Panc1 (cell line): Measurements from ENCODE around the gene POLE. TPM values are rescaled to one million over a fixed set of nuclear protein-coding genes. Genes with fewer than 3 reads are reported as not detected.

Experiments
- ATAC-seq: fragments of 200-7000 bp; cut with Tn5 transposase; 2 replicates; pipeline ENCODE4 v1.9.1; 2020; ENCODE audit warnings: mild to moderate bottlenecking, moderate library complexity
- BruUV-seq: library from RNA; stranded (reverse); fragments of 400-500 nt; replicated peaks from 2 replicates; lab custom pipeline; 2021; lab: Mats Ljungman, UMichigan
- CTCF ChIA-PET: fragments of 300-600 bp; sonication (Branson Sonifier 250); formaldehyde crosslinking; loops from one replicate; lab custom pipeline; 2022; ENCODE audit warnings: antibody characterized with exemption; lab: Charles Lee
- POLR2A ChIA-PET: fragments of 300-600 bp; sonication (Branson Sonifier 250); formaldehyde crosslinking; loops from one replicate; lab custom pipeline; 2022; ENCODE audit warnings: antibody characterized with exemption; lab: Charles Lee
- DNase-seq: peaks from one replicate; pipeline ENCODE4 v3.0.0-alpha.2; 2010; ENCODE audit warnings: low read depth, low spot score
- H3K27ac ChIP-seq: 2 replicates; pipeline ENCODE4 v1.5.1; 2011; ENCODE audit warnings: mild to moderate bottlenecking, low read length, inconsistent platforms
- H3K27me3 ChIP-seq: fragments of 200-500 bp; sonication (Bioruptor generic); 2 replicates; pipeline ENCODE4 v1.6.0; 2014; ENCODE audit warnings: low read length, inconsistent platforms; ENCODE audit not compliant: control insufficient read depth, insufficient read depth
- H3K36me3 ChIP-seq: fragments of 200-500 bp; sonication (Bioruptor generic); 2 replicates; pipeline ENCODE4 v1.5.1; 2014; ENCODE audit warnings: inconsistent platforms, mild to moderate bottlenecking, low read length, moderate library complexity; ENCODE audit not compliant: control insufficient read depth, insufficient read depth
- H3K4me1 ChIP-seq: 2 replicates; pipeline ENCODE4 v1.5.1; 2011; ENCODE audit warnings: inconsistent platforms, mild to moderate bottlenecking, low read length, moderate library complexity; ENCODE audit not compliant: control insufficient read depth, insufficient read depth
- H3K4me3 ChIP-seq, 2 experiments: 2 replicates each; pipeline ENCODE4 v1.5.1; 2011 to 2012; ENCODE audit warnings: low read depth in 2 of 2, low read length in 2 of 2, mild to moderate bottlenecking in 2 of 2, inconsistent platforms in 1 of 2, moderate library complexity in 1 of 2
- H3K9me3 ChIP-seq: fragments of 200-500 bp; sonication (Bioruptor generic); 2 replicates; pipeline ENCODE4 v1.5.1; 2014; ENCODE audit warnings: low read depth, mild to moderate bottlenecking, inconsistent platforms, low read length, moderate library complexity; ENCODE audit not compliant: control insufficient read depth, insufficient read depth
- CTCF ChIP-seq: fragments of 450-650 bp; IDR thresholded peaks from 2 replicates; pipeline ENCODE4 v1.5.1; 2017; ENCODE audit warnings: mild to moderate bottlenecking
- POLR2AphosphoS5 ChIP-seq: IDR thresholded peaks from 2 replicates; pipeline ENCODE4 v1.6.1; 2012; ENCODE audit warnings: mild to moderate bottlenecking, low read depth, low read length, moderate library complexity
- REST ChIP-seq, 2 experiments: IDR thresholded peaks; 2 replicates each; pipeline ENCODE4 v1.6.1; 2011 to 2012; ENCODE audit warnings: low read depth in 2 of 2, control low read depth in 1 of 2, low read length in 1 of 2, mild to moderate bottlenecking in 1 of 2, moderate library complexity in 1 of 2; ENCODE audit not compliant: insufficient read depth in 1 of 2
- SIN3A ChIP-seq: IDR thresholded peaks from 2 replicates; pipeline ENCODE4 v1.6.1; 2012; ENCODE audit warnings: low read depth, mild to moderate bottlenecking, low read length, moderate library complexity, borderline replicate concordance; ENCODE audit not compliant: insufficient read depth
- TCF7L2 ChIP-seq: IDR thresholded peaks from 2 replicates; pipeline ENCODE4 v1.6.1; 2011; ENCODE audit warnings: mild to moderate bottlenecking, low read depth, low read length, inconsistent platforms
- in situ Hi-C: cut with HindIII; loops from 2 replicates; pipeline ENCODE4 v1.10.0; 2016; ENCODE audit warnings: low sequenced_read_pairs, low pct_unique_long_range_greater_than_20kb
- intact Hi-C: fragments of 100-400 bp; cut with micrococcal nuclease; formaldehyde crosslinking; loops from one replicate; pipeline ENCODE4 v1.10.0; 2022; ENCODE audit not compliant: unreplicated experiment
- total RNA-seq: library from RNA; stranded (reverse); gene quantifications from one replicate; pipeline ENCODE4 v1.2.1, GENCODE V29; 2021; ENCODE audit not compliant: unreplicated experiment

POLE gene
- total RNA-seq, 1 experiment from 2014 or later = 112 TPM

- H3K27me3 ChIP-seq = no peaks in the 10 kb centered on the region
- TF ChIP-seq REST (IDR thresholded peaks at IDR 0.05; ENCODE audit: insufficient read depth in 1 of 2, low read depth in 2 of 2, low read length in 1 of 2) = no peak
- no peak for TF ChIP-seq TCF7L2
- TF ChIP-seq CTCF = no peak
- TF ChIP-seq SIN3A = no peak
- TF ChIP-seq POLR2AphosphoS5 = no peak
- ChIA-PET POLR2A (no interaction called here), CTCF (no interaction called here)
- H3K4me3 ChIP-seq = no peak overlapping the region
- intact Hi-C loops = no loop called here
- in situ Hi-C loops = no loop called here
- ATAC-seq (no peak), DNase-seq (no peak)
- no peak overlapping the region for H3K27ac ChIP-seq
- no peaks in the 10 kb centered on the region for H3K9me3 ChIP-seq
- H3K4me1 ChIP-seq = peaks cover 29% of the 10 kb centered on the region
- BruUV-seq = no TSS peak
- no peaks in the 10 kb centered on the region for H3K36me3 ChIP-seq
Measured at GRCh38 chr12:132604151-132604618, 83.0 kb downstream of the POLE start.

GRCh38 chr12:132603240-132604150, 83.6 kb downstream of the POLE start:
- ATAC-seq (no peak), DNase-seq (no peak)
- Histone ChIP-seq H3K27ac (no peak overlapping the region), H3K9me3 (no peaks in the 10 kb centered on the region), H3K27me3 (no peaks in the 10 kb centered on the region), H3K4me1 (peaks cover 23% of the 10 kb centered on the region), H3K36me3 (no peaks in the 10 kb centered on the region), H3K4me3 (no peak overlapping the region)
- intact Hi-C loops = no loop called here
- POLR2A ChIA-PET = interaction anchor here (0.6 kb wide), 1 partner anchor 10 kb away, joined by 3 read pairs; no protein-coding TSS in a partner anchor
- no TSS peak for BruUV-seq
- in situ Hi-C loops = no loop called here
- CTCF ChIA-PET = no interaction called here
- no peak for TF ChIP-seq CTCF
- TF ChIP-seq REST (IDR thresholded peaks at IDR 0.05; ENCODE audit: insufficient read depth in 1 of 2, low read depth in 2 of 2, low read length in 1 of 2) = no peak
- TF ChIP-seq POLR2AphosphoS5 = no peak
- no peak for TF ChIP-seq TCF7L2
- no peak for TF ChIP-seq SIN3A
